Femur (tissue), 1 donor: Measurements from ENCODE around the gene WIPF1.

Experiments
- DNase-seq: peaks from one replicate; pipeline ENCODE4 v3.0.0-alpha.2; 2017

Gene WIPF1

DNA sequence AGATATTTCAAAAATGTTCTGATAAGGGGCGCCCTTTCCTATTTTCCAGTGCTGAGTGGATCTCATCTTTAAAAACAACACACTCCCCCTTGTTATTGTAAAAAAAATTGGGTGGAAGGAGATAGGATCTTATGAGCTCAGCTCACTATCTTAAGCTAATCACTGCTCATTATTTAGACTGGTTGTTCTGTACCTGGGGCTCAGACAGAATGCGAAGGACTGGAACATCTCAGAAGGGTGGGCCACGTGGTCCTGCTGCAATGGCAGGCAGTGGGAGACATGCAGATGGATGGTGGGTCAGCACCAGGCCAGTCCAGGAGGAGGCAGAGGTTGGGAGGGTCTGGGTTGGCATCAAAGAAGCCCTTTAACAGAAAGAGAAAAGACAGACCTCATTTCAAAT lies 62.5 kb downstream of the WIPF1 start:
- no peak for DNase-seq

DNA sequence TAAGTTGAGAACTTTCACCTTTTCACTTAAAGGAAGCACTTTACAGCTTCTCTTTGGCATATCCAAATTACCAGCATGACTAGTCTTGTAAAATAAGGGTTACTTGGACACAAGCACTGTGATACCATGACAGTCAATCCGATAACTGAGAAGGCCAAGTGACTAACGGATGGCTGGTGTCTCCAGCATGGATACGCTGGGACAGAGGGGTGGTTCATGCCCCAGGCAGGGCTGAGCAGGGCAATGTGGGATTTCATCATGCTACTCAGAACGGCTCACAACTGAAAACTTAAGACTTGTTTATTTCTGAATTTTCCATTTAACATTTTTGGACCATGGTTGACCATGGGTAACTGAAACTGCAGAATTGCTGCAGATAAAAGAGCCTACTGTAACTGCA lies 67.7 kb downstream of the WIPF1 start:
- DNase-seq = no peak

DNA sequence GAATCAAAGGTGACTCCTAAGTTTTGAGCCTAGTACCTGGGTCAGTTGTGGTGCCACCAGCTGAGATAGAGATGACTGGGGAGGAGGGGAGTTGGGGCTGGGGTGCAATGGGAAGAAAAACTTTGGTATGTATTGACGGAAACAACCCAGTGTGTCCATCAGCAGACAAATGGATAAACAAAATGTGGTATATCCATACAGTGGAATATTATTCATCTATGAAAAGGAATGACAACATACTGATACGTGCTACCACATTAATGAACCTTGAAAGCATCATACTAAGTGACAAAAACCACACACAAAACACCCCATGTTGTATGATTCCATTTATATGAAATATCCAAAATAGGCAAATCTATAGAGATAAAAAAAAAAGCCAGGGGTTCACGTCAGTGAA lies 69.6 kb downstream of the WIPF1 start:
- DNase-seq = no peak

DNA sequence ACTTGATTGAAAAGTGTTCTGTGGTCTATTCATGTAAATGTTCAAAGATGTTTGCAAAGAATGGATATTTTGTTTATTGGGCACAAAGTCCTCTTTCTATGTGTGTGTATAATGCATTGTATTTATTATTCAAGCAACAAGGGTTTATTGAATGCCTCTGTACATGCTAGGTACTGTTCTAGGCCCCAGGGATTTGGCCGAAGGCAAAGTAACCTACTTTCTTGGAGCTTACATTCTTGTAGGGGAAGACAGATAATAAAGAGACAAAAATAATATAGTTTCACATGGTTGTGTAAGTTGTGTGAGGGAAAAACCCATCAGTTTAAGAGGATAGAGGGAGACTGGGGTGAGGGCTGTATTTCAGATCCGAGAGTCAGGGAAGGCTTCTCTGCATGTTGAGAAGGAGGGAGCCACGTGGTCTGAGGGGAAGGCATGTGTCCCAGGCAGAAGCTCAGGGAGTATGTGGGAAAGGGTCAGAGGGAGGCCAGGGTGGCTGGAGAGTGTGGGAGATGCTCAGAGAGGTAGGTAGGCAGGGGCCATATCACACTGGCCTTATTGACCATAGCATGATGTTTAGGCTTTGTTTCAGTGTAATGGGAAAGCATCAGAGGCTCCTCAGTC lies 70.4 kb downstream of the WIPF1 start:
- DNase-seq = no peak

DNA sequence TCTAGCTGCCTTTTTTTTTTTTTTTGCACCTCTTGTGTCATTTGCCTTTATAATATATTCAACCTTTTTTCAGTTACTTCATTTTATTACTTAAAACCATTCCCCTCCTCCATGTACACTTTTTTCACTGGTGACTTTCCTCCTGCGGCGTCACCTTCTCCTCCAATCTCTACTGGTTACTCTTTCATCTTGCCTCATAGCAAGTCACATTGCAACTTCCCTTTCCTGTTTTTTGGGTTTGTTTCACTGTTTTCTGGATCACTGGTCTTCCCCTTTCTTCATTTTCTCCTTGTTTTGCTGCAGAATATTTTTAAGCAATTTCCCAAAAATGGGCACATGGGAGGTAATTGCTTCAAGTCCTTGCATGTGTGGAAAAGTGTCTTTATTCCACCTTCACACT lies 73.1 kb downstream of the WIPF1 start:
- no peak for DNase-seq

DNA sequence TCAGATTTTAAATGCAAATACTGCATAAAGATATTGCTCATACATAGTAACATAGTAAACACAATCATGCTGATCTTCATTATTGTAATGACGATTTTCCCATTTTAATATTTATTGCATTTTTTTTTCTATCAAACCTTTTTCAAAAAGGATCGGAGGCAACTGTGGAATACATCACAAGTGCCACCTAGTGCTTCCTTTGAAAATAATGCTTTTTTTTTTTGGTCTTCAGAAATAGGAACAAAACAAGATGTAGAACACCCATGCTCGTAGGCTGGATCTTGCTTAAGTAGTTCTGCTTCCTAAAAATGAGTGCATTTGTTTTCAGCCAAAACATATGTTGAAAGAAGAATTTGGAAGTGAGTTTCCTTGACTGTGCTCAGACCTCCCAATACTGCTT lies 75.1 kb downstream of the WIPF1 start:
- DNase-seq = no peak

DNA sequence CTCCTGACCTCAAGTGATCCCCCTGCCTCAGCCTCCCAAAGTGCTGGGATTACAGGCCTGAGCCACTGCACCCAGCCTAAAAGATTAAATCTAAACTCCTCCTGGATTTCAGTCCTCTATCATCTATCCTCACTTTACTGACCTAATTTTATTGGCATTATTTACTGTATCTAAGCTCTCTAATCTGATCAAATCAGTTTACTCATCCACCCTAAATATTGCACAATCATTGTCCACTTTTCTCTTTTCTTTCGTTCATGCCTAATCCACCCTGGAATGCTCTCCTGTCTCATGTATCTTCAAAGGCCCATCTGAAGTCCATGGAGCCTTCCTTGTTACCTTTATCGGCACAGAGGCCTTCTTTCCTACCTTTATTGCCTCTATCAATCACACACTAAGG lies 79.2 kb downstream of the WIPF1 start:
- no peak for DNase-seq

DNA sequence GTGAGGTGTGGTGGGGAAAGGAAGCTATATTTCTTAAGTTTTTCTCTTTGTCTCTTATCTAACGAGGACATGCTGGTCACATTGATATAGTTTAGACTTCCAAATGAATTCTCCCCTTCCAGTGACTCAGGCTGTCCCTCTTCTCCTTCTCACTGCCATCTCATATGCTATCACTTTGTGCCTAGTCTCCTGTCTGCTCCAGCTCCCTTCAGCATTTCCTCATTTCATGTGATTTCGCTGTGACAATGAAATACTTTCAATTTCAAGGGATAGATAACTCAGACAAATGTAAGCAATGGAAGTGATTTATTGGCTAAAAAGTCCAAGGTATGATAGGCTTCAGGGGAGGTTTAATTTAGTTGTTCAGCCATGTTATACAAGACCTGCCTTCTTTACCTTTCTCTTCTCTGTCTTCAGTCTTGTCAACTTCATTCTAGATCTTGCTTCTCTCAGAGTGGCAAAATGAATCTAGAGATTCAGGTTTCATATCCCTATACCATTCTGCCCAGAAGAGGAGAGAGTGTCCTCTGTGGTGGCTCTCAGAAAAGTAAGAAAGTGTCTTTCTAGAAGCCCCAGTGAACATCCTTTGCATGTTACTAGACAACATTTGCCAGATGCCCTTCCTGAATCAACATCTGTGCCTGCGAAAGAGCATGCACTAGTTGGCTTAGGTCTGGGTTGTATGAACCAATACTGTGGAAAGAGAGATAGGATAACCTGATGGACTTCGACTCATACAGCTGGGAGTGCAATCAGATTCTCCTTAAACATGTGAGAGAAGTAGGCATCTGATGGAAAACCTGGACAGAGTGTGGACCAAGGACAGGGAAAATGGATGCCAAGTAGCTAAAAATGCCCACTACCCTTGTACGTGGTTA lies 80.9 kb downstream of the WIPF1 start:
- DNase-seq = no peak

DNA sequence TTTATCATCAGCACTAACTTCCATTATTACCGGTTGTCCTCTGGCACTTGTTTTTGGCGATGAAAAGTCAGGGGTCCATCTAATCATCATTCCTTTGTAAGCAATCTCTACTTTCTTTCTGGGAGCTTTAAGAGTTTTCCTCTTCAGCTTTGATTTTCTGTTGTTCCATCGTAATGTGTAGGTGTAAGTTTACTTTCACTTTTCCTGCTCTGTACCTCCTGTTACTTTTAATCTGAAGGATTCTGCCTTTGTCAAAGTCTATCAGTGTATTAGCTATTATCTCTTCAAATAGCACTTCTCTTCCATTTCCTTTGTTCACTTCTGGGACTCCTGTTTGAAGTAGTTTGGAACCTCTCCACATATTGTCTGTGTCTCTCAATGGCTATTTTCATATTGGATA lies 85.3 kb downstream of the WIPF1 start:
- no peak for DNase-seq

DNA sequence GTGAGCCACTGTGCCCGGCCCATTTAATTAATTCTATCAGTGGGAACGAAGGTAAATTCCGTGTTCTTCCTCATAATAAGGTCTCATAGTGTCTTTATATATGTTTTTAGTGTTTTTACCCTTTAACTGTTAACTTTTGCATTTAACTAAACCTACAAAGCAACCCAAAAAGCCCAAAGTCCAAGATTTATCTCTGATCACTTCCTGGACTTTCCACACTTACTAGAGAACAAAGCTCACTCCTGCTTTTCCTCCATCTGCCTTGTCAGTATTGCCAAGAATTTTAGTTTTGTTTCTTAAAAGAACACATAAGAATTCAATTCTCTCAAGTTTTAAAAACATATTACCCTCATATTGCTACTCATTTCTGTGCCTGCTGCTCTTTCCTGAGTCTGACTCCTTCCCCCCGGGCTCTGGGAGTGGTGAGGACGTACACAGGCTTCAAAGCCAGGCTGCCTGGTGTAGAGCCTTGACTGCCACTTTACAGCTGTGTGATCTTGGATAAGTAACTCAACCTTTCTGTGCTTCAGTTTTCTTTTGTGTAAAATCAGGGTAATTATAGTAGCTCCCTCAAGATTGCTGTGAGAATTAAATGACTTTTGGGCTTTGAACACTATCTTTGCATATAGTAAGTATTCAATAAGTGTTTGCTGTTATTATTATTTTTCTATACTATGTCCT lies 85.9 kb downstream of the WIPF1 start:
- no peak for DNase-seq

DNA sequence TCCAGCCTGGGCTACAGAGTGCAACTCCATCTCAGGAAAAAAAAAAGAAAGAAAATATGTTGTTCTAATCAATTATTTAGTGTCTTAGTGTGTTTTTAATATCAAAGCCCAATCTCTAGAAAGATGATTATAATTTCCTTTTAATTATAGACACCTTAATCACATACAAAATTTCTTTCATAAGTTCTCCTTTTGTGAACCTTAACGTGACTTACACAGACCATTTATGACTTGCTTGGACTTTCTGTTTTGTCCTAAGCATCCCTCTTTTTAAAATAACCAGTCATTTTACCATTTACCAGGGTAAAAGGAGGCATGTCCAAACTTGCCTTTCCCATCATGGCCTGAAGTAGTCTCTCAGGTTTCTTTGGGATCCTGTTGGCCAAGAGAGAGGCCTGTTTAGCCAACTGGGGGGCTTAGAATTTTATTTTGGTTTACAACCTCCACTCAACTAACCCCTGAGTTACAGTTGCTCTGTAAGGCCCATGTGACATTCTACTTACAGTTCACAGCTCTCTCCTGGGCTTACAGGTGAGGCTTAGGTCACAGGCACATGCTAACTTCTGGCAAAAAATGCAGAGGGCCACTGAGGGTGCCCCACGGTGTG lies 86.9 kb downstream of the WIPF1 start:
- DNase-seq = no peak
